ENCODE results near the gene OTUD7B.

Gene OTUD7B

DNA sequence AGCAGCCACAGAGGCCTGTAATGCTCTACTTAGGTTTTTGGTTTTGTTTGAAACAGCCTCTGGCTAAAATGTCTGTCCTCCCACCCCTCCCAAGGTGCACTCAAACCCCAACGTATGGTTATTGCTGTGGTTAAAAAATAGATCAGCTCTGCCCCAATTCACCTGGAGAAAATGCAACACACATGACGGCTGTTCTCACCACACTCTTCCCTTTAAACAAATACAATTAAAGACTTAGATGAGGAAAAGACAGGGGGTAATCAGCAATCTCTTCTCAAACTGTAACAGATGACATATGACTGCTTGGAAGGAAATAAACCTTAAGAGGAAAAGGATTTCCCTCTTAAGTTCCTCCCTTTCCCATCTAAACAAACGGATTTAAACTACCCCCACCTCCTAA lies 67.6 kb downstream of the OTUD7B start:
- H3K27ac ChIP-seq (ENCODE audit: extremely low read depth, low read depth, low read length): no peak overlapping the region
- TF ChIP-seq, protein P1, sequence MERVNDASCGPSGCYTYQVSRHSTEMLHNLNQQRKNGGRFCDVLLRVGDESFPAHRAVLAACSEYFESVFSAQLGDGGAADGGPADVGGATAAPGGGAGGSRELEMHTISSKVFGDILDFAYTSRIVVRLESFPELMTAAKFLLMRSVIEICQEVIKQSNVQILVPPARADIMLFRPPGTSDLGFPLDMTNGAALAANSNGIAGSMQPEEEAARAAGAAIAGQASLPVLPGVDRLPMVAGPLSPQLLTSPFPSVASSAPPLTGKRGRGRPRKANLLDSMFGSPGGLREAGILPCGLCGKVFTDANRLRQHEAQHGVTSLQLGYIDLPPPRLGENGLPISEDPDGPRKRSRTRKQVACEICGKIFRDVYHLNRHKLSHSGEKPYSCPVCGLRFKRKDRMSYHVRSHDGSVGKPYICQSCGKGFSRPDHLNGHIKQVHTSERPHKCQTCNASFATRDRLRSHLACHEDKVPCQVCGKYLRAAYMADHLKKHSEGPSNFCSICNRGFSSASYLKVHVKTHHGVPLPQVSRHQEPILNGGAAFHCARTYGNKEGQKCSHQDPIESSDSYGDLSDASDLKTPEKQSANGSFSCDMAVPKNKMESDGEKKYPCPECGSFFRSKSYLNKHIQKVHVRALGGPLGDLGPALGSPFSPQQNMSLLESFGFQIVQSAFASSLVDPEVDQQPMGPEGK (tag by site-specific recombination; IDR thresholded peaks at IDR 0.05): 0 out of 2 replicates have a peak, but pooled peaks have one; percentile 8
- no peak for TF ChIP-seq OVOL3 (tag by site-specific recombination; IDR thresholded peaks at IDR 0.05)
- TF ChIP-seq ZNF10 (tag by site-specific recombination; IDR thresholded peaks at IDR 0.05): no peak
- TF ChIP-seq, protein P2, sequence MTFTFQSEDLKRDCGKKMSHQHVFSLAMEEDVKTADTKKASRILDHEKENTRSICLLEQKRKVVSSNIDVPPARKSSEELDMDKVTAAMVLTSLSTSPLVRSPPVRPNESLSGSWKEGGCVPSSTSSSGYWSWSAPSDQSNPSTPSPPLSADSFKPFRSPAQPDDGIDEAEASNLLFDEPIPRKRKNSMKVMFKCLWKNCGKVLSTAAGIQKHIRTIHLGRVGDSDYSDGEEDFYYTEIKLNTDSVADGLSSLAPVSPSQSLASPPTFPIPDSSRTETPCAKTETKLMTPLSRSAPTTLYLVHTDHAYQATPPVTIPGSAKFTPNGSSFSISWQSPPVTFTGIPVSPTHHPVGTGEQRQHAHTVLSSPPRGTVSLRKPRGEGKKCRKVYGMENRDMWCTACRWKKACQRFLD (tag by site-specific recombination; IDR thresholded peaks at IDR 0.05): no peak
- TF ChIP-seq ZNF747 (tag by site-specific recombination; IDR thresholded peaks at IDR 0.05): no peak
- no peak for TF ChIP-seq ZNF777 (tag by site-specific recombination; IDR thresholded peaks at IDR 0.05; ENCODE audit: borderline replicate concordance)
- no peak for TF ChIP-seq ZNF768 (tag by site-specific recombination; IDR thresholded peaks at IDR 0.05)
- TF ChIP-seq SP2 (tag by site-specific recombination; IDR thresholded peaks at IDR 0.05): peak; percentile 11; the same call in 1 of the 2 replicates
- TF ChIP-seq OSR2 (tag by site-specific recombination; IDR thresholded peaks at IDR 0.05): no peak
- no peak for TF ChIP-seq ZNF121 (tag by site-specific recombination; IDR thresholded peaks at IDR 0.05)
- ChIA-PET POLR2A (interaction anchor here (0.7 to 1.3 kb wide), 2 partner anchors 9 to 56 kb away, joined by 4 to 8 read pairs; a partner anchor contains a TSS), CTCF (interaction anchor here (1.1 to 1.6 kb wide), 2 partner anchors 55 to 161 kb away, joined by 4 to 7 read pairs; a partner anchor contains a TSS)
- peaks cover 1% of the 10 kb centered on the region; the same call in 1 of the 2 replicates for H3K4me1 ChIP-seq (ENCODE audit: control insufficient read depth, insufficient read depth, low read length)
- H3K36me3 ChIP-seq (ENCODE audit: control insufficient read depth in 2 of 2, insufficient read depth in 1 of 2, low read length in 2 of 2): peaks cover 2 to 36% of the 10 kb centered on the region in 2 experiments; a peak in 2 of 3 replicates
- H3K9me3 ChIP-seq (ENCODE audit: control insufficient read depth, insufficient read depth, low read depth, low read length): no peaks in the 10 kb centered on the region
- H3K4me3 ChIP-seq (ENCODE audit: low read depth, low read length): no peak overlapping the region

DNA sequence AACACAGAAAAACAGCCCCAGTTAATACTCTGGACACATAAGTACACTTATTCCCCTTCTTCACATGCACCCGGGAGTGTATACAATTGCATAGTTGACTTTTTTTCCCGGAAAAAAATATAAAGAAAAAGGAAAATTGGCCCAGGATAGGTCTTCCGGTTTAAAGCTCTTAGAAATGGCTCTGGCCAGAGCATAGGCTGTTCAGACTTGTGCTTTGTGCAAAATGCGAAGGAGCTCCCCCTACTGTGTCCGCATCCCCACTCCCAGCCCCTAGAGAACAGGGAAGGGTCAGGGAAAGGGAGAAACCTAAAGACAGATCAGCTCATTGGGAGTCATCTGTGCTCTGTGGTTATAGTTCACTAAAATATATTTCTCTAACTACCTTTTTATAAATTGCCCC lies 68.3 kb downstream of the OTUD7B start:
- CTCF ChIA-PET: interaction anchor here (0.8 to 1.6 kb wide), 4 partner anchors 54 to 245 kb away, joined by 3 to 7 read pairs (median 4); a partner anchor contains a TSS
- POLR2A ChIA-PET: interaction anchor here (0.7 to 1.3 kb wide), 2 partner anchors 9 to 55 kb away, joined by 4 to 8 read pairs; a partner anchor contains a TSS
- H3K4me1 ChIP-seq (ENCODE audit: control insufficient read depth, insufficient read depth, low read length): peaks cover 6% of the 10 kb centered on the region; the same call in 1 of the 2 replicates
- peaks cover 0 to 30% of the 10 kb centered on the region in 2 experiments; a peak in 2 of 3 replicates for H3K36me3 ChIP-seq (ENCODE audit: control insufficient read depth in 2 of 2, insufficient read depth in 1 of 2, low read length in 2 of 2)
- H3K27ac ChIP-seq (ENCODE audit: extremely low read depth, low read depth, low read length): no peak overlapping the region
- no peaks in the 10 kb centered on the region for H3K9me3 ChIP-seq (ENCODE audit: control insufficient read depth, insufficient read depth, low read depth, low read length)
- H3K4me3 ChIP-seq (ENCODE audit: low read depth, low read length): no peak overlapping the region
- TF ChIP-seq IKZF3 (tag by site-specific recombination; IDR thresholded peaks at IDR 0.05): peak; percentile 79
- TF ChIP-seq, protein P3, sequence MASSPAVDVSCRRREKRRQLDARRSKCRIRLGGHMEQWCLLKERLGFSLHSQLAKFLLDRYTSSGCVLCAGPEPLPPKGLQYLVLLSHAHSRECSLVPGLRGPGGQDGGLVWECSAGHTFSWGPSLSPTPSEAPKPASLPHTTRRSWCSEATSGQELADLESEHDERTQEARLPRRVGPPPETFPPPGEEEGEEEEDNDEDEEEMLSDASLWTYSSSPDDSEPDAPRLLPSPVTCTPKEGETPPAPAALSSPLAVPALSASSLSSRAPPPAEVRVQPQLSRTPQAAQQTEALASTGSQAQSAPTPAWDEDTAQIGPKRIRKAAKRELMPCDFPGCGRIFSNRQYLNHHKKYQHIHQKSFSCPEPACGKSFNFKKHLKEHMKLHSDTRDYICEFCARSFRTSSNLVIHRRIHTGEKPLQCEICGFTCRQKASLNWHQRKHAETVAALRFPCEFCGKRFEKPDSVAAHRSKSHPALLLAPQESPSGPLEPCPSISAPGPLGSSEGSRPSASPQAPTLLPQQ (tag by site-specific recombination; IDR thresholded peaks at IDR 0.05): no peak
- no peak for TF ChIP-seq ZNF157 (tag by site-specific recombination; IDR thresholded peaks at IDR 0.05)
- no peak for TF ChIP-seq ZNF221 (tag by site-specific recombination; IDR thresholded peaks at IDR 0.05; ENCODE audit: borderline replicate concordance)
- TF ChIP-seq MZF1 (tag by site-specific recombination; IDR thresholded peaks at IDR 0.05; ENCODE audit: borderline replicate concordance): peak; percentile 56; the same call in 1 of the 2 replicates
- peak; percentile 32; the same call in 1 of the 2 replicates for TF ChIP-seq PRDM1 (tag by site-specific recombination; IDR thresholded peaks at IDR 0.05)
- TF ChIP-seq, protein P4, sequence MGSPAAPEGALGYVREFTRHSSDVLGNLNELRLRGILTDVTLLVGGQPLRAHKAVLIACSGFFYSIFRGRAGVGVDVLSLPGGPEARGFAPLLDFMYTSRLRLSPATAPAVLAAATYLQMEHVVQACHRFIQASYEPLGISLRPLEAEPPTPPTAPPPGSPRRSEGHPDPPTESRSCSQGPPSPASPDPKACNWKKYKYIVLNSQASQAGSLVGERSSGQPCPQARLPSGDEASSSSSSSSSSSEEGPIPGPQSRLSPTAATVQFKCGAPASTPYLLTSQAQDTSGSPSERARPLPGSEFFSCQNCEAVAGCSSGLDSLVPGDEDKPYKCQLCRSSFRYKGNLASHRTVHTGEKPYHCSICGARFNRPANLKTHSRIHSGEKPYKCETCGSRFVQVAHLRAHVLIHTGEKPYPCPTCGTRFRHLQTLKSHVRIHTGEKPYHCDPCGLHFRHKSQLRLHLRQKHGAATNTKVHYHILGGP (tag by site-specific recombination; IDR thresholded peaks at IDR 0.05): no peak
- no peak for TF ChIP-seq ZNF114 (tag by site-specific recombination; IDR thresholded peaks at IDR 0.05)
- TF ChIP-seq ZNF155 (tag by site-specific recombination; IDR thresholded peaks at IDR 0.05): no peak
- no peak for TF ChIP-seq EGR2 (tag by site-specific recombination; IDR thresholded peaks at IDR 0.05; ENCODE audit: low read depth)
- TF ChIP-seq, protein P5, sequence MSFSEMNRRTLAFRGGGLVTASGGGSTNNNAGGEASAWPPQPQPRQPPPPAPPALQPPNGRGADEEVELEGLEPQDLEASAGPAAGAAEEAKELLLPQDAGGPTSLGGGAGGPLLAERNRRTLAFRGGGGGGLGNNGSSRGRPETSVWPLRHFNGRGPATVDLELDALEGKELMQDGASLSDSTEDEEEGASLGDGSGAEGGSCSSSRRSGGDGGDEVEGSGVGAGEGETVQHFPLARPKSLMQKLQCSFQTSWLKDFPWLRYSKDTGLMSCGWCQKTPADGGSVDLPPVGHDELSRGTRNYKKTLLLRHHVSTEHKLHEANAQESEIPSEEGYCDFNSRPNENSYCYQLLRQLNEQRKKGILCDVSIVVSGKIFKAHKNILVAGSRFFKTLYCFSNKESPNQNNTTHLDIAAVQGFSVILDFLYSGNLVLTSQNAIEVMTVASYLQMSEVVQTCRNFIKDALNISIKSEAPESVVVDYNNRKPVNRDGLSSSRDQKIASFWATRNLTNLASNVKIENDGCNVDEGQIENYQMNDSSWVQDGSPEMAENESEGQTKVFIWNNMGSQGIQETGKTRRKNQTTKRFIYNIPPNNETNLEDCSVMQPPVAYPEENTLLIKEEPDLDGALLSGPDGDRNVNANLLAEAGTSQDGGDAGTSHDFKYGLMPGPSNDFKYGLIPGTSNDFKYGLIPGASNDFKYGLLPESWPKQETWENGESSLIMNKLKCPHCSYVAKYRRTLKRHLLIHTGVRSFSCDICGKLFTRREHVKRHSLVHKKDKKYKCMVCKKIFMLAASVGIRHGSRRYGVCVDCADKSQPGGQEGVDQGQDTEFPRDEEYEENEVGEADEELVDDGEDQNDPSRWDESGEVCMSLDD (tag by site-specific recombination; IDR thresholded peaks at IDR 0.05): no peak
- no peak for TF ChIP-seq WT1 (tag by site-specific recombination; IDR thresholded peaks at IDR 0.05)
- TF ChIP-seq, protein P6, sequence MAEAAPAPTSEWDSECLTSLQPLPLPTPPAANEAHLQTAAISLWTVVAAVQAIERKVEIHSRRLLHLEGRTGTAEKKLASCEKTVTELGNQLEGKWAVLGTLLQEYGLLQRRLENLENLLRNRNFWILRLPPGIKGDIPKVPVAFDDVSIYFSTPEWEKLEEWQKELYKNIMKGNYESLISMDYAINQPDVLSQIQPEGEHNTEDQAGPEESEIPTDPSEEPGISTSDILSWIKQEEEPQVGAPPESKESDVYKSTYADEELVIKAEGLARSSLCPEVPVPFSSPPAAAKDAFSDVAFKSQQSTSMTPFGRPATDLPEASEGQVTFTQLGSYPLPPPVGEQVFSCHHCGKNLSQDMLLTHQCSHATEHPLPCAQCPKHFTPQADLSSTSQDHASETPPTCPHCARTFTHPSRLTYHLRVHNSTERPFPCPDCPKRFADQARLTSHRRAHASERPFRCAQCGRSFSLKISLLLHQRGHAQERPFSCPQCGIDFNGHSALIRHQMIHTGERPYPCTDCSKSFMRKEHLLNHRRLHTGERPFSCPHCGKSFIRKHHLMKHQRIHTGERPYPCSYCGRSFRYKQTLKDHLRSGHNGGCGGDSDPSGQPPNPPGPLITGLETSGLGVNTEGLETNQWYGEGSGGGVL (tag by site-specific recombination; IDR thresholded peaks at IDR 0.05): no peak
- TF ChIP-seq ZNF10 (tag by site-specific recombination; IDR thresholded peaks at IDR 0.05): no peak
